PFSK-1 (cell line): ENCODE results near the gene LIPC.

Source experiments
- FOXP2 ChIP-seq: optimal IDR thresholded peaks from 2 replicates; pipeline ENCODE3; 2011; ENCODE audit warnings: borderline replicate concordance, control low read depth, inconsistent platforms; ENCODE audit not compliant: insufficient read depth; ENCODE audit errors: extremely low read length, extremely low read depth
- POLR2AphosphoS5 ChIP-seq: IDR thresholded peaks from 2 replicates; pipeline ENCODE4 v1.6.1; 2012; ENCODE audit warnings: low read depth, mild to moderate bottlenecking, control low read depth, low read length, moderate library complexity
- REST ChIP-seq, 2 experiments: IDR thresholded peaks; 2 replicates each; pipeline versions ENCODE4 v1.6.1 to v1.8.0; 2011 to 2012; ENCODE audit warnings: low read depth in 2 of 2, low read length in 2 of 2, control low read depth in 1 of 2, inconsistent platforms in 1 of 2, mild to moderate bottlenecking in 1 of 2, moderate library complexity in 1 of 2; ENCODE audit not compliant: insufficient read depth in 1 of 2
- SIN3A ChIP-seq: IDR thresholded peaks from 2 replicates; pipeline ENCODE4 v1.6.1; 2012; ENCODE audit warnings: mild to moderate bottlenecking, low read length, moderate library complexity, borderline replicate concordance; ENCODE audit not compliant: insufficient read depth
- TAF1 ChIP-seq: IDR thresholded peaks from 2 replicates; pipeline ENCODE4 v1.6.1; 2012; ENCODE audit warnings: low read length, control low read depth, borderline replicate concordance; ENCODE audit not compliant: insufficient read depth

GRCh38 chr15:58405865-58406264, 25.9 kb upstream of the LIPC start:
- TF ChIP-seq POLR2AphosphoS5 = no peak
- TF ChIP-seq REST (IDR thresholded peaks at IDR 0.05; ENCODE audit: insufficient read depth in 1 of 2, low read depth in 2 of 2, low read length in 2 of 2) = no peak
- no peak for TF ChIP-seq TAF1
- TF ChIP-seq SIN3A = no peak
- TF ChIP-seq FOXP2 = no peak
